Osteocyte (in vitro differentiated cells): ENCODE data around the gene OSCP1. TPM values are rescaled to one million over a fixed set of nuclear protein-coding genes. Genes with fewer than 3 reads are reported as not detected.

Source experiments
- DNase-seq: peaks from one replicate; pipeline ENCODE4 v3.0.0; 2021; ENCODE audit warnings: mixed read lengths; ENCODE audit not compliant: unreplicated experiment; ENCODE audit errors: extremely low spot score
- H3K27ac Mint-ChIP-seq: one replicate; pipeline ENCODE4 v1.8.0; 2021; ENCODE audit warnings: mild to moderate bottlenecking, mixed read lengths; ENCODE audit not compliant: unreplicated experiment
- H3K27me3 Mint-ChIP-seq: one replicate; pipeline ENCODE4 v1.8.0; 2021; ENCODE audit warnings: mixed read lengths; ENCODE audit not compliant: unreplicated experiment
- H3K36me3 Mint-ChIP-seq: one replicate; pipeline ENCODE4 v1.8.0; 2021; ENCODE audit warnings: mixed read lengths; ENCODE audit not compliant: unreplicated experiment
- H3K4me1 Mint-ChIP-seq: one replicate; pipeline ENCODE4 v1.8.0; 2021; ENCODE audit warnings: mixed read lengths; ENCODE audit not compliant: unreplicated experiment
- H3K4me3 Mint-ChIP-seq: one replicate; pipeline ENCODE4 v1.8.0; 2021; ENCODE audit warnings: mild to moderate bottlenecking, moderate library complexity, mixed read lengths; ENCODE audit not compliant: unreplicated experiment
- H3K9me3 Mint-ChIP-seq: one replicate; pipeline ENCODE4 v1.8.0; 2021; ENCODE audit warnings: mixed read lengths; ENCODE audit not compliant: unreplicated experiment
- CTCF ChIP-seq: fragments of 200-600 bp; sonication (generic); IDR thresholded peaks from 2 replicates; pipeline ENCODE4 v1.5.0; 2021; ENCODE audit warnings: antibody characterized with exemption, mild to moderate bottlenecking, moderate library complexity
- total RNA-seq: library from RNA; stranded (reverse); gene quantifications from 2 replicates; pipeline ENCODE4 v1.2.1, GENCODE V29; 2021

OSCP1 gene
- total RNA-seq, 1 donor from 2014 or later = 5.0 TPM

GRCh38 chr1:36420409-36420808, 29.8 kb downstream of the OSCP1 start:
- DNase-seq = no peak
- no peak overlapping the region for H3K27ac Mint-ChIP-seq
- no peaks in the 10 kb centered on the region for H3K27me3 Mint-ChIP-seq
- TF ChIP-seq CTCF = no peak
- H3K9me3 Mint-ChIP-seq = no peaks in the 10 kb centered on the region
- peaks cover 6% of the 10 kb centered on the region for H3K4me1 Mint-ChIP-seq
- H3K36me3 Mint-ChIP-seq = peaks cover 5% of the 10 kb centered on the region
- H3K4me3 Mint-ChIP-seq = no peak overlapping the region

- no peak for DNase-seq
- Mint-ChIP-seq H3K27ac (no peak overlapping the region), H3K27me3 (no peaks in the 10 kb centered on the region), H3K36me3 (peaks cover 4% of the 10 kb centered on the region), H3K9me3 (no peaks in the 10 kb centered on the region), H3K4me3 (no peak overlapping the region), H3K4me1 (peaks cover 6% of the 10 kb centered on the region)
- TF ChIP-seq CTCF = no peak
These were observed 30.7 kb downstream of the OSCP1 start for GRCh38 chr1:36419569-36419968.

- no peak overlapping the region for H3K4me3 Mint-ChIP-seq
These were observed 31.1 kb downstream of the OSCP1 start for GRCh38 chr1:36419140-36419539.

GRCh38 chr1:36417931-36418330, 32.3 kb downstream of the OSCP1 start:
- no peaks in the 10 kb centered on the region for H3K9me3 Mint-ChIP-seq
- DNase-seq = no peak
- H3K36me3 Mint-ChIP-seq = peaks cover 4% of the 10 kb centered on the region
- H3K4me3 Mint-ChIP-seq = no peak overlapping the region
- no peak overlapping the region for H3K27ac Mint-ChIP-seq
- no peaks in the 10 kb centered on the region for H3K27me3 Mint-ChIP-seq
- no peak for TF ChIP-seq CTCF
- H3K4me1 Mint-ChIP-seq = peaks cover 6% of the 10 kb centered on the region

More at GRCh38 chr1:36419140-36419539, 31.1 kb downstream of the OSCP1 start:
- no peak for DNase-seq
- Mint-ChIP-seq H3K4me1 (peaks cover 6% of the 10 kb centered on the region), H3K27me3 (no peaks in the 10 kb centered on the region), H3K9me3 (no peaks in the 10 kb centered on the region), H3K36me3 (peaks cover 4% of the 10 kb centered on the region), H3K27ac (no peak overlapping the region)
- TF ChIP-seq CTCF = no peak

- Mint-ChIP-seq H3K4me1 (peaks cover 7% of the 10 kb centered on the region), H3K27ac (no peak overlapping the region), H3K4me3 (no peak overlapping the region), H3K27me3 (no peaks in the 10 kb centered on the region), H3K9me3 (no peaks in the 10 kb centered on the region), H3K36me3 (peaks cover 6% of the 10 kb centered on the region)
- no peak for DNase-seq
- no peak for TF ChIP-seq CTCF
These were observed 34.5 kb downstream of the OSCP1 start for GRCh38 chr1:36415661-36416326.
